ENCODE results near the gene DHH.
"Not testable (repeated sequence)": the region's sequence is repeated elsewhere in the genome, so short reads cannot be mapped to it uniquely, and the experiment has no call there.

The DHH gene

GRCh38 chr12:49138587-49138986, 44.0 kb upstream of the DHH start:
- Histone ChIP-seq H2AFZ (ENCODE audit: low read depth, low read length, severe bottlenecking) (no peak overlapping the region), H3K4me3 (ENCODE audit: insufficient read depth, low read length, poor library complexity, severe bottlenecking) (no peak overlapping the region), H3K79me2 (ENCODE audit: insufficient read depth, low read length) (peaks cover 6% of the 10 kb centered on the region), H3K27me3 (ENCODE audit: low read length) (no peaks in the 10 kb centered on the region), H4K20me1 (ENCODE audit: low read depth, low read length) (no peaks in the 10 kb centered on the region), H3K27ac (ENCODE audit: low read depth, low read length) (no peak overlapping the region), H3K4me2 (ENCODE audit: low read depth, low read length, poor library complexity, severe bottlenecking) (no peak overlapping the region), H3K9ac (ENCODE audit: low read length) (no peak overlapping the region), H3K36me3 (ENCODE audit: low read length) (no peaks in the 10 kb centered on the region), H3K9me2 (replicated peaks; ENCODE audit: insufficient read depth, low read length) (no peaks in the 10 kb centered on the region), H3F3A (ENCODE audit: insufficient read depth) (no peaks in the 10 kb centered on the region), H3K9me3 (ENCODE audit: insufficient read depth, low read length) (no peaks in the 10 kb centered on the region)
- no peak for TF ChIP-seq CTCF (IDR thresholded peaks at IDR 0.05; ENCODE audit: insufficient read depth, low read length, poor library complexity, severe bottlenecking)
- no peak for TF ChIP-seq EZH2phosphoT487 (conservative IDR thresholded peaks at IDR 0.05; ENCODE audit: low read length)

DNA sequence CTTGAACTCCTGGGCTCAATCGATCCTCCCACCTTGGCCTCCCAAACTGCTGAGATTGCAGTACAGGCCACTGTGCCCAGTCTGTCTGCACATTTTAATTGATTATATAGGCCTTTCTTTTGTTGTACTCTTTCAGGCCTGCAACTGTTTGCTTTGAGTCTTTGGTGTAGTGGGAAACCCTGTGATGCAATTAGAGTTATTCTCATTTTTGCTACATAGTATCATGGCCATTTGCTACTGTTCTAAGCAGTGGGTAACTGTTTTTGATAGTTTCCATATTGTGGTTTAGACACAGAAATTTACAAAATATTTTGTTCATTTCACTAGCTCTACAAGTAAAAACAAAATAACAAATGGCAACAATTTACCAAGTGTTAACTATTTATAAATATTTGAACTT, 42.9 kb upstream of the DHH start:
- Histone ChIP-seq H3K9me3 (ENCODE audit: insufficient read depth, low read length) (no peaks in the 10 kb centered on the region), H3K27me3 (ENCODE audit: low read length) (no peaks in the 10 kb centered on the region), H3K4me3 (ENCODE audit: insufficient read depth, low read length, poor library complexity, severe bottlenecking) (no peak overlapping the region), H4K20me1 (ENCODE audit: low read depth, low read length) (no peaks in the 10 kb centered on the region), H3K9ac (ENCODE audit: low read length) (no peak overlapping the region), H3F3A (ENCODE audit: insufficient read depth) (peaks cover 9% of the 10 kb centered on the region), H3K36me3 (ENCODE audit: low read length) (no peaks in the 10 kb centered on the region), H3K79me2 (ENCODE audit: insufficient read depth, low read length) (peaks cover 17% of the 10 kb centered on the region), H3K27ac (ENCODE audit: low read depth, low read length) (no peak overlapping the region), H2AFZ (ENCODE audit: low read depth, low read length, severe bottlenecking) (no peak overlapping the region), H3K4me2 (ENCODE audit: low read depth, low read length, poor library complexity, severe bottlenecking) (no peak overlapping the region), H3K9me2 (replicated peaks; ENCODE audit: insufficient read depth, low read length) (no peaks in the 10 kb centered on the region)
- TF ChIP-seq EZH2phosphoT487 (conservative IDR thresholded peaks at IDR 0.05; ENCODE audit: low read length) (no peak), CTCF (IDR thresholded peaks at IDR 0.05; ENCODE audit: insufficient read depth, low read length, poor library complexity, severe bottlenecking) (no peak)

- H3K9ac ChIP-seq (ENCODE audit: low read length), result not testable (repeated sequence)
Measured at GRCh38 chr12:49136997-49137396, 42.4 kb upstream of the DHH start.

GRCh38 chr12:49133590-49133989, 39.0 kb upstream of the DHH start:
- peak overlapping the region; percentile 100 for H3K9ac ChIP-seq (ENCODE audit: low read length)
- H3K27me3 ChIP-seq (ENCODE audit: low read length), result no peaks in the 10 kb centered on the region
- no peaks in the 10 kb centered on the region for H3K9me3 ChIP-seq (ENCODE audit: insufficient read depth, low read length)
- H3K4me2 ChIP-seq (ENCODE audit: low read depth, low read length, poor library complexity, severe bottlenecking), result peak overlapping the region; percentile 88
- H3K4me3 ChIP-seq (ENCODE audit: insufficient read depth, low read length, poor library complexity, severe bottlenecking), result peak overlapping the region; percentile 56
- H2AFZ ChIP-seq (ENCODE audit: low read depth, low read length, severe bottlenecking), result peak overlapping the region; percentile 76
- TF ChIP-seq CTCF (IDR thresholded peaks at IDR 0.05; ENCODE audit: insufficient read depth, low read length, poor library complexity, severe bottlenecking), result no peak
- no peak for TF ChIP-seq EZH2phosphoT487 (conservative IDR thresholded peaks at IDR 0.05; ENCODE audit: low read length)
- peaks cover 13% of the 10 kb centered on the region for H4K20me1 ChIP-seq (ENCODE audit: low read depth, low read length)
- H3K27ac ChIP-seq (ENCODE audit: low read depth, low read length), result peak overlapping the region; percentile 83; the same call in 1 of the 2 replicates
- H3K79me2 ChIP-seq (ENCODE audit: insufficient read depth, low read length), result peaks cover 38% of the 10 kb centered on the region
- peaks cover 19% of the 10 kb centered on the region for H3K36me3 ChIP-seq (ENCODE audit: low read length)
- H3F3A ChIP-seq (ENCODE audit: insufficient read depth), result peaks cover 45% of the 10 kb centered on the region
- no peaks in the 10 kb centered on the region for H3K9me2 ChIP-seq (replicated peaks; ENCODE audit: insufficient read depth, low read length)

More at GRCh38 chr12:49136997-49137396, 42.4 kb upstream of the DHH start:
- H2AFZ ChIP-seq (ENCODE audit: low read depth, low read length, severe bottlenecking); H3K36me3 ChIP-seq (ENCODE audit: low read length); H3K4me2 ChIP-seq (ENCODE audit: low read depth, low read length, poor library complexity, severe bottlenecking); H4K20me1 ChIP-seq (ENCODE audit: low read depth, low read length); H3K4me3 ChIP-seq (ENCODE audit: insufficient read depth, low read length, poor library complexity, severe bottlenecking); H3K9me2 ChIP-seq (replicated peaks; ENCODE audit: insufficient read depth, low read length); H3K27ac ChIP-seq (ENCODE audit: low read depth, low read length); H3K9me3 ChIP-seq (ENCODE audit: insufficient read depth, low read length); H3K27me3 ChIP-seq (ENCODE audit: low read length): not testable (repeated sequence)
- Histone ChIP-seq H3F3A (ENCODE audit: insufficient read depth) (peaks cover 14% of the 10 kb centered on the region), H3K79me2 (ENCODE audit: insufficient read depth, low read length) (peaks cover 22% of the 10 kb centered on the region)
